ENCODE data around the gene FRAT1. TPM values are rescaled to one million over a fixed set of nuclear protein-coding genes. Genes with fewer than 3 reads are reported as not detected.

Gene FRAT1
- total and polyA plus RNA-seq, 10 of the 15 experiments (the other 5 are each of a cell fraction or from before 2014, with no cell fraction given), result 0.07 to 0.73 (median 0.26) TPM

- Histone ChIP-seq H3K4me3 (no peak overlapping the region), H3K27ac (ENCODE audit: control insufficient read depth, insufficient read depth) (no peak overlapping the region), H3K9ac (ENCODE audit: control insufficient read depth, insufficient read depth, low read length) (no peak overlapping the region), H3K4me1 (ENCODE audit: control insufficient read depth, insufficient read depth, low read length) (no peaks in the 10 kb centered on the region), H3K79me2 (ENCODE audit: control insufficient read depth, insufficient read depth, low read length) (no peaks in the 10 kb centered on the region), H3K4me2 (ENCODE audit: control insufficient read depth, insufficient read depth) (no peak overlapping the region), H2AFZ (ENCODE audit: control insufficient read depth, low read depth, low read length) (no peak overlapping the region), H3K36me3 (ENCODE audit: control insufficient read depth in 2 of 2, insufficient read depth in 2 of 2, low read length in 1 of 2) (no peaks in the 10 kb centered on the region), H3K27me3 (replicated peaks in 1 of 2; ENCODE audit: control insufficient read depth in 2 of 2, insufficient read depth in 2 of 2, low read length in 1 of 2) (peaks cover 0 to 9% of the 10 kb centered on the region in 2 experiments; a peak in 2 of 4 replicates), H3K9me3 (replicated peaks; ENCODE audit: control insufficient read depth, insufficient read depth, low read length) (no peaks in the 10 kb centered on the region), H4K20me1 (ENCODE audit: control insufficient read depth, insufficient read depth) (no peaks in the 10 kb centered on the region; the same call in 1 of the 2 replicates)
- SMC1A ChIA-PET (ENCODE audit: uncharacterized antibody, unreplicated experiment), result no interaction called here
- RAD21 ChIA-PET (ENCODE audit: unreplicated experiment), result no interaction called here
- CTCF ChIA-PET, result interaction anchor here (0.6 to 1.5 kb wide), 2 partner anchors 59 to 65 kb away, joined by 3 read pairs; no protein-coding TSS in a partner anchor
- no TSS peak for BruUV-seq (replicated peaks)
- no peak for FAIRE-seq
- no peak for DNase-seq (ENCODE audit: low read depth, low spot score)
- POLR2A ChIA-PET, result no interaction called here
- no peak for ATAC-seq
- intact Hi-C loops (cut with micrococcal nuclease; ENCODE audit: unreplicated experiment) (no loop called here), in situ Hi-C loops (cut with MboI) (no loop called here)
- no peak for TF ChIP-seq POU2F2 (IDR thresholded peaks at IDR 0.05; ENCODE audit: borderline replicate concordance, low read depth, low read length)
- TF ChIP-seq TCF7 (IDR thresholded peaks at IDR 0.05; ENCODE audit: borderline replicate concordance), result no peak
- TF ChIP-seq EZH2 (IDR thresholded peaks at IDR 0.05; ENCODE audit: borderline replicate concordance, control insufficient read depth, low read depth, low read length), result no peak
- no peak for TF ChIP-seq CBFB (IDR thresholded peaks at IDR 0.05; ENCODE audit: low read depth)
- TF ChIP-seq MTA3 (IDR thresholded peaks at IDR 0.05; ENCODE audit: borderline replicate concordance, low read length), result no peak
- TF ChIP-seq NBN (IDR thresholded peaks at IDR 0.05), result no peak
- no peak for TF ChIP-seq ETV6 (conservative IDR thresholded peaks at IDR 0.05 in 1 of 2, IDR thresholded peaks at IDR 0.05 in 1 of 2; ENCODE audit: borderline replicate concordance in 1 of 2, low read depth in 1 of 2)
- no peak for TF ChIP-seq ESRRA (IDR thresholded peaks at IDR 0.05; ENCODE audit: low read length)
- TF ChIP-seq KAT2A (conservative IDR thresholded peaks at IDR 0.05; ENCODE audit: control insufficient read depth, low read depth, low read length), result no peak
- TF ChIP-seq MEF2A (IDR thresholded peaks at IDR 0.05; ENCODE audit: insufficient read depth, low read depth, low read length), result no peak
- TF ChIP-seq ZBTB40 (IDR thresholded peaks at IDR 0.05; ENCODE audit: borderline replicate concordance), result no peak
- TF ChIP-seq NFIC (IDR thresholded peaks at IDR 0.05; ENCODE audit: low read depth, low read length), result no peak
- WGBS (ENCODE audit: insufficient coverage, insufficient replicate concordance, low lambda C conversion rate, missing lambda C conversion rate), result 38% methylated on average over 11 of the region's 11 CpGs
These were observed 18.1 kb downstream of the FRAT1 start for GRCh38 chr10:97336942-97337831.
